Cardiac muscle cell (in vitro differentiated cells and primary cell): ENCODE data around the gene UQCC3. TPM values are rescaled to one million over a fixed set of nuclear protein-coding genes. Genes with fewer than 3 reads are reported as not detected.
A peak's percentile ranks its signal among the peaks of the same experiment; 100 is the strongest.

ENCODE experiments used
- DNase-seq, 2 donors: peaks; one replicate each; pipeline versions ENCODE4 v3.0.0 to v3.0.0-alpha.2; 2010 to 2017; ENCODE audit warnings: low read depth in 1 of 2, low spot score in 1 of 2
- H3K27ac ChIP-seq: fragments of 200-600 bp; sonication (generic); 2 replicates; pipeline ENCODE4 v1.5.1; 2016
- H3K27me3 ChIP-seq: fragments of 200-600 bp; sonication (generic); 2 replicates; pipeline ENCODE4 v1.6.0; 2016; ENCODE audit warnings: control low read depth
- H3K36me3 ChIP-seq: fragments of 200-600 bp; sonication (generic); 2 replicates; pipeline ENCODE4 v1.5.1; 2016; ENCODE audit warnings: control low read depth
- H3K4me1 ChIP-seq: fragments of 200-600 bp; sonication (generic); 2 replicates; pipeline ENCODE4 v1.8.1; 2017; ENCODE audit warnings: low read depth, mild to moderate bottlenecking, mixed run types
- H3K4me3 ChIP-seq: fragments of 200-600 bp; sonication (generic); 2 replicates; pipeline ENCODE4 v1.5.1; 2016; ENCODE audit warnings: mild to moderate bottlenecking
- H3K9me3 ChIP-seq: fragments of 200-600 bp; sonication (generic); 2 replicates; pipeline ENCODE4 v1.5.1; 2017; ENCODE audit warnings: low read depth, mild to moderate bottlenecking, control low read depth
- polyA plus RNA-seq: library from polyadenylated mRNA; unstranded; fragments of >200 nt; fragmentation: Nextera tagmentation; extraction: Ambion mirVana; gene quantifications from 2 replicates; pipeline ENCODE4 v1.2.1, GENCODE V29; 2016
- total RNA-seq: library from RNA; depleted of rRNA; stranded (reverse); fragments of >200 nt; gene quantifications from 2 replicates; pipeline ENCODE4 v1.2.3, GENCODE V29; 2016
- TF ChIP-seq, protein P1 (sequence below): IDR thresholded peaks from 2 replicates; pipeline ENCODE4 v1.5.1; 2012; ENCODE audit warnings: low read depth, mild to moderate bottlenecking, low read length

UQCC3 gene
- total and polyA plus RNA-seq, 2 experiments from 2014 or later: 13.0 to 32.3 TPM

DNA sequence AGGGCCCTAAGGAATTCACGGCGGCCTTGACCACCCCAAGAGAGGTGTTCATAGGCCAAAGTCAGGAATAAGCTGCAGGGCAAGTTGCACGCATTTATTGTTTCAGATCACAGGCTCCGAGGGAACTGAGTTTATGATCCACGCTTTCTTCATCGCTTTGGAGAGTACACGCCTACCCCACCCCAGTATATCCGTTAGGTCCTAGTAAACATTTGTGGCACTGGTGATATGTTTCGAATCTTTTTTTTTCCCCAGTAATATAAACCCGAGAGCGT, 25.9 kb upstream of the UQCC3 start:
- Histone ChIP-seq H3K27me3 (no peaks in the 10 kb centered on the region), H3K36me3 (peaks cover 20% of the 10 kb centered on the region), H3K4me1 (peaks cover 4% of the 10 kb centered on the region), H3K4me3 (peak overlapping the region; percentile 98), H3K27ac (peak overlapping the region; percentile 96), H3K9me3 (no peaks in the 10 kb centered on the region)
- no peak for DNase-seq
- TF ChIP-seq, protein P1, sequence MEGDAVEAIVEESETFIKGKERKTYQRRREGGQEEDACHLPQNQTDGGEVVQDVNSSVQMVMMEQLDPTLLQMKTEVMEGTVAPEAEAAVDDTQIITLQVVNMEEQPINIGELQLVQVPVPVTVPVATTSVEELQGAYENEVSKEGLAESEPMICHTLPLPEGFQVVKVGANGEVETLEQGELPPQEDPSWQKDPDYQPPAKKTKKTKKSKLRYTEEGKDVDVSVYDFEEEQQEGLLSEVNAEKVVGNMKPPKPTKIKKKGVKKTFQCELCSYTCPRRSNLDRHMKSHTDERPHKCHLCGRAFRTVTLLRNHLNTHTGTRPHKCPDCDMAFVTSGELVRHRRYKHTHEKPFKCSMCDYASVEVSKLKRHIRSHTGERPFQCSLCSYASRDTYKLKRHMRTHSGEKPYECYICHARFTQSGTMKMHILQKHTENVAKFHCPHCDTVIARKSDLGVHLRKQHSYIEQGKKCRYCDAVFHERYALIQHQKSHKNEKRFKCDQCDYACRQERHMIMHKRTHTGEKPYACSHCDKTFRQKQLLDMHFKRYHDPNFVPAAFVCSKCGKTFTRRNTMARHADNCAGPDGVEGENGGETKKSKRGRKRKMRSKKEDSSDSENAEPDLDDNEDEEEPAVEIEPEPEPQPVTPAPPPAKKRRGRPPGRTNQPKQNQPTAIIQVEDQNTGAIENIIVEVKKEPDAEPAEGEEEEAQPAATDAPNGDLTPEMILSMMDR: no peak

DNA sequence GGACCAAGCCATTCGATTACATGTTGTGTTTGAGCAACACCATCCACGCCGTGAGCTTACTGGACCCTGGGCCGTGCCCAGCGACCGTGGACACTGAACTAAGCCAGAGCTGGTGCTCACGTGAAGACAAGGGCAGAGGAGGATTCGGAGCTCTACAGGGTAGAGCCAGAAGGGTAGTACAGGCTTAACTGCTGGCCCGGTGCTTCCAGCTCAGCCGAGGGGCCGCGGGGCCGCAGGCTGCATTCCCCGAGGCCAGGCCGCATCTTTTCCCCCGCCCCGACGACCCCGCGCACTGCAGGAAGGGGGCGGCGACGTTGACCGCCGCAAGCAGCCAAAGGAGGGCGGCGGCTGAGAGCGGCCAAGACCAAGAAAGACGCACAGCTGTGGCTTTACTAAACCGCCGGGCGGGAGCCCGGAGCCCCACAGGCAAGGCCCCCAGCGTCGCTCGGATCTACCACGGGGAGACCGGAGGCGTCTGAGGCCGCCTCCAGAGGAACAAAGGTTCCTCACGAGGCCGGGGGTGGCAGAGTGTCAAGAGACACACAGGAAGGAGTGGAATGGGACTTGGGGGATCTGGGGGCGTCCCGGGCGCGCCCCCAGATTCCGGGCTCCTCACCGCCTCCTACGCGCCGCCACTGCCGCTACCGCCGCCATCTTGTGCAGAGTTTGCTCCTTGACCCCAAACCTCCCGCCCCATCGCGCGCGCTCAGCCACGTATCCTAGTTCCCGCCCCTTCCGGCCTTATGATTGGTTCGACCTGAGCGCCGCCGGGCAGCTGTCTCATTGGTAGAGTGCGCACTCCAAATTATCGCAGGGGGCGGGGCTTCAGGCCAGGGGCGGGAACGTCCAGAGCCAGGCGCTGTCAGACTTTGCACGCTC, 25.3 kb upstream of the UQCC3 start, which contains the start of gene GANAB:
Gene GANAB (minus strand): TSS at position 668 of the 879 bp plus-strand sequence. CDS start 14 bp downstream, at position 654.
- TF ChIP-seq, protein P1: no peak
- DNase-seq: peak; percentile 98 to 100

GRCh38 chr11:62646825-62647608, 24.5 kb upstream of the UQCC3 start:
- Histone ChIP-seq H3K36me3 (peaks cover 20% of the 10 kb centered on the region), H3K27me3 (no peaks in the 10 kb centered on the region), H3K4me3 (no peak overlapping the region), H3K27ac (no peak overlapping the region), H3K4me1 (peaks cover 4% of the 10 kb centered on the region), H3K9me3 (no peaks in the 10 kb centered on the region)
- TF ChIP-seq, protein P1: no peak
- no peak for DNase-seq

More for the DNA sequence above, 25.3 kb upstream of the UQCC3 start, which contains the start of gene GANAB:
- peaks cover 4% of the 10 kb centered on the region for H3K4me1 ChIP-seq
- H3K9me3 ChIP-seq: no peaks in the 10 kb centered on the region
- no peaks in the 10 kb centered on the region for H3K27me3 ChIP-seq
- peak within 1 kb of the TSS; percentile 96 for H3K27ac ChIP-seq
- H3K4me3 ChIP-seq: peak within 1 kb of the TSS; percentile 98
- H3K36me3 ChIP-seq: peaks cover 20% of the 10 kb centered on the region

DNA sequence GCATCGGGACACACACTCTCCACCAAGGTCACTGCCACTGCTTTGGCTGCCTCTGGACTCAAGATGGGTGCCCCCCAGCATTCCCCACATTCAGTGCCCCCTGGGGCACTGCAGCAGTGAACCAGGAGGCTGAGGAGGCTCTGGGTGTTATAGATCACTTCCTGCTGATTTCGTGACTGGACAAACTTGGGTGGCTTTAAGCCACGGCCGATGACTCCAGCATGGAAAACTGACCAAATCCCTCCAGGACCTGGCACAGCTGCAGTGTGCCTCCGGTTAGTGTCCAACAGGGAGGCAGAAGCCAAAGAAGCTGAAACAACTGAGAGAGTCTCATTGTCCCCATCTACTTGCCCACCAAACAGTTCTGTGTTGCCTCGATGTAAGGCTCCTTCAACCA, 23.9 kb upstream of the UQCC3 start:
- no peaks in the 10 kb centered on the region for H3K27me3 ChIP-seq
- H3K36me3 ChIP-seq: peaks cover 20% of the 10 kb centered on the region
- no peak overlapping the region for H3K27ac ChIP-seq
- no peak overlapping the region for H3K4me3 ChIP-seq
- DNase-seq: no peak
- TF ChIP-seq, protein P1: no peak
- peaks cover 4% of the 10 kb centered on the region for H3K4me1 ChIP-seq
- H3K9me3 ChIP-seq: no peaks in the 10 kb centered on the region

- no peak overlapping the region for H3K27ac ChIP-seq
- TF ChIP-seq, protein P1: no peak
- H3K36me3 ChIP-seq: peaks cover 15% of the 10 kb centered on the region
- peaks cover 4% of the 10 kb centered on the region for H3K4me1 ChIP-seq
- H3K9me3 ChIP-seq: no peaks in the 10 kb centered on the region
- DNase-seq: no peak
- H3K4me3 ChIP-seq: no peak overlapping the region
- H3K27me3 ChIP-seq: no peaks in the 10 kb centered on the region
Observed at GRCh38 chr11:62648185-62648966, 23.1 kb upstream of the UQCC3 start.
